GM18498 (cell line): ENCODE data around the gene ACKR3.

Source experiments
- ATAC-seq: cut with Tn5 transposase; IDR thresholded peaks from one replicate; pipeline ENCODE4 v1.9.1; 2021; ENCODE audit warnings: mild to moderate bottlenecking, moderate library complexity; ENCODE audit not compliant: unreplicated experiment

Gene ACKR3

DNA sequence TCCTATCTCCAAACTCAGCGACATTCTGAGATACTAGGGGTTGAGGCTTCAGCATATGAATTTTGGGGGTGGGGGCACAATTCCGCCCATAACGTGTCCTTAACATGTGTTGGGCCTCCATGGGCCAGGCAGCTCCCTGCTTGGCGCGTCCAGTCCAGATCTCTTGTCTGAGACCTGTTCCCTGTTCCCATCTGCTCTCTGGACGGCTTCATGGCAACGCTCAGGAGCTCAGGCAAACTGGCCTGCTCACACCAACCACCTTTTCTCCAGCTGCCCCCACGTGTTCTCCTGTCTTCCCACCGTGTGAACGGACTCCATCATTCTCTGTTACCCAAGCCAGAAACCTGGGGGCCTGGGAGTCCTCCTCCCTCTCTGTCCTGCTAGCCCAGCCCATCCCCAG is 36.4 kb downstream of the ACKR3 start:
- ATAC-seq = no peak

DNA sequence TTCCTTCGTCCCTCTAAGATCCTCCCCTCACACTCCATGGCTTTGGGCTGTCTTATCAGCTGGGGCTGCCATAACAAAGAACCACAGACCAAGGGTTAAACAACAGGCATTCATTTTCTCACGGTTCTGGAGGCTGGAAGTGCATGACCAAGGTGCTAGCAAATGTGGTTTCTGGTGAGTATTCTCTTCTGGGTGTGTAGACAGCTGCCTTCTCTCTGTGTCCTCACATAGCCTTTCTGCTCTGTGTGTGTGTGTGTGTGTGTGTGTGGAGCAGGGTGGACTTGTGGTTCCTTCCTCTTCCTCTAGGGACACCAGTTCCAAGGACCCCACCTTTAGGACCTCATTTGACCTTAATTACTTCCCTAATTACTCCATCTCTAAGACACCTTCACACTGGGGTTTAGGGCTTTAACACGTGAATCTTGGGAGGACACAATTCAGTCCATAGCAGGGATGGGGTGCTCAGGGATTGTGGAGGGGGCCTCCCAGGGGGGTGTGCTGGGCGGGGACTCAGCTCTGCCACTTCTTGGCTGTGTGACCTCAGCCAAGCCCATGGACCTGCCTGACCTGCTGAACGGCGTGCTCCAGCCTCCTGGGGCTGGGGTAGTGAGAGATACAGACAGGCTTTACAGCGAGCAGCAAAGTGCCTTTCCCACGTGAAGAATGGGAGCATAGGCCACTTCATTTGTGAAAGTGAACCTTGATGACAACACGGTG is 38.0 kb downstream of the ACKR3 start:
- ATAC-seq = no peak

DNA sequence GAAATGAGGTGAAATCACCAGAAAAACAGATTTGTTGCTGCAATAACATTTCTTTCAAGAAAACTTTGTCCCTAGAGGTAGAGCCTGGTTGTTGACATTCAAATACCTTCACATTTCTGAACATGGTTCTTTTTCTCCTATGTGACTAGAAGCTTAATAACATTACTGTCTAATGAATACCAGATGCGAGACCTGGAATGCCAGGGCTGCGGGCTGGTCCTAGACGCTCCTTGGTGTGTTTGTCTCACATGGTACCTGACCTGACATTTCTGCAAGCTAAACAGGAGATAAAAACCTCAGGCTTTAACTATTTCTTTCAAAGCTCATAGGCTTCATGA is 38.5 kb downstream of the ACKR3 start:
- no peak for ATAC-seq

DNA sequence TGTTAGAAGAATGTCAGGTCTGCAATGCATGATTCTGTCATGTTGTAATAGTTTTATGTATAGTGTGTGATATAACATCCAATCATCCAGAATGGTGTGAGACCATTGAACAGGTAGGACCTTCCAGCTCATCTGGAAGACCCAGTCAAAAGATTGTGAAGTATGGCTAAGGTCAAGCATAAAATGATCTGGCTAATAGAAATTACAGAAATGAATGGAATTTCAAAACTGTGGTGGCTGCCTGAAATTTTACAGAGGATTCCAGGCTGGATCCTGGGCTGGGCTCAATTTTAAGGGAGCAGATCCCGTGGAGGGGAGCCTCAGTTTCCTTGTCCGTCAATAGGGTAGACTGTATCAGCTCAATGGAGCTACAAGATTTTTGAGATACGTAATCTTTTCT is 39.1 kb downstream of the ACKR3 start:
- ATAC-seq = no peak

DNA sequence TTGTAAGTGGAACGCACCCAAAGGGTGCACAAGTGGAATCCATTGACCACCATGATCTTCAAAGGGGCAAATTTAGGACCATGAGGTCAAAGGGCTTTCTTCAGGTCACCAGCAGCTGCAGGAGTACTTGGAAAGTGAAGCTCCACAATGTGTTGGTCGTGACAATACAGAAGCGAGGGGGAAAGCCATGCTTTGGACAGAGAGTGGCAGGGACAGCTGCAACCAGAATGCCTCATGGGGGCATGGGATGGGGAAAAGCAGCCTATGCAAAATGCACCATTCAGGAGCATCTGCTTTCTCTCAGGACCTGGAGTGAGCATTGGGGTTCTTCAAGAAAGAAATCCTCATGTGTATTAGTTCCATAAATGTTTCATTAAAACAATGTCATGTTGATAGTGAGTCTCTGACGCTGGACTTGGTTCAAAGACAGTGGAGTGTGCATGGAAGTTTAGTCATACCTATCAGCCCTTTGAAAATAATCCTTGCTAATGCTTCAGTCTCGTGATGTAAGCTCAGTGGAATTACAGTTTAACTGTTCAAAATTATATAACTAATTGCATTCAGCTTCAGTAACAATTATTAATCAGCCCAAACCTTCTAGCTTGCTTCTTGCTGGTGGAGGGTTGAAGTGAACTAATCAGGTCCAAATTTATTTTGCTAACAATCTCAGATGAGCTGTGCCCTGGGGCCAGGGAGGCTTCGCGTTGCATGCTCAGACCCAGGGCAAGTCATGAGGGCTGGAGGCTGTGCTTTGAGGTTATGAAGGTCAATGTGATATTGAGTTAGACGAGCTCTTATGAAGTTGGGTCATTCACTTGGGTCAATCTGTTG is 41.6 kb downstream of the ACKR3 start:
- no peak for ATAC-seq

DNA sequence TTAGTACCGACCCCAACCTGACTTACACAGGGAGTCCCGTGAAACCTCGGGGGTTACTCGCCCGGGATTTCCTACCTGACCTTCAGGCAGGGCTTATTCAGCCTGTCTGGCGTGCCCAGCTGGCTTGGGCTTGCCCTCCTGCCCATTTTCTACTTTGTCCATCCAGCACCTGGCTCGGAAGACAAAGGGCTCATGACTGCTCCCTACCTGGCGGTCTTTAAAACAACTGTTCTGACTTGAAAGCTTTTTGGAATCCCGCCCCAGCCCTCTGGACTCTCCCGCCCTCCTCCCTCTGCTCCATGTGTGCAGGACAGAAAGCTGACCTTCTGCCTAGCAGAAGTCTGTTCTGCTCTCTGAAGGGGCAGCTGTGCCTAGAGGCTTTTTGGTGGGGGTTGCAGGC is 43.1 kb downstream of the ACKR3 start:
- no peak for ATAC-seq

DNA sequence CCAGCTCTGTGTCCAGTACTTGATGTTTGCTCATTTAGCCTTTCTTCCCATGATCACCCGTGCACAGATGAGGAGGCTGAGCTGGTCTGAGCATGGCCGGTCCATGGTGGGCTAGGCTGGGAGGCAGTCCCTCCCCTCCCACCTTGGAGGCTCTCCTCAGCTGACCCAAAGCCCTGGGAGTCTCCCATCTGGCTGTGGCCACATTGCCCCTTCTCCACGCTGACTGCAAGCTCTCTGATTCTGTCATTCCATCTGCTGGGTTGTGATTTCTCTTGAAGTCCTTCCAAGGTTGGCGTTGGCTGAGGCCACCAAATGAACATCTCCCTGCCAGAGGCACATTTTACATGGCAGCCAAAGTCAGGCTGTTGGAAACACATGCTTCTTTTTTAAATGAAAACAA is 44.0 kb downstream of the ACKR3 start:
- no peak for ATAC-seq

DNA sequence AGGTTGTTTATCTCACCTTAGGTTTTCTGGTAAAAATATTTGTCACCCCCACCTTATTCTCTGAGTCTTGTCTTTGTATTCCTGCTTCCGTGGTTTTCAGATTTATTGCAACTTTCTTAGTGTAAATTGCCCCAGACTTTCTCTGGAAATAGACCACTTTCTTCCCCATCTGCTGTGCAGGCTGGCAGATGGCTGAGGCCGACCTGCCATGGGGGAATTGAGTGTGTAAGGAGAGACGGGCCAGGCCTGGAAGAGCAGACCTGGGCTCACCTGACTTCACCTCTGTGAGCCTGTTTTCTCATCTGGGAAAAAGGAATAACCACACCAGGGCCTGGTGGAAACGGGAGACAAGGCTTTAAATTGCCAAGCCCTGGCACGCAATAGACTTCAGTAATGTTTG is 44.9 kb downstream of the ACKR3 start:
- ATAC-seq = no peak

DNA sequence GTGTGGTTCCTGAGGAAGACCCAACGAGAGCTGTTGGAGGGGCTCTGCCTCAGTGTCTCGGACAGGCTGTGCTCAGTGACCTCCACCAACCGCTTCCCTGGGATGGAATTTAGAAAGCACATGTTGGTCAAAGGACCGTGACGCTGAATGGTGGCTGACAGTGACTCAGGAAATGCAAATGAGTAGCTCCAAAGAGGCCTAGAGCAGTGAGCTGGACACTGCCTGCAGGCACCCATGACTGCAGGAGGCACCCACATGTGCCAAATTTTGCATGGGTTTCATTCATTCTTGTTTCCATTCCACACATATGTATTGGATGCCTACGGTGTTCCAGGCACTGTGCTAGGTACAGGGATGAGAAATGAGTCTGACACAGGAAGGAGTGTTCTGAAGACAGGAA is 46.4 kb downstream of the ACKR3 start:
- ATAC-seq = no peak

DNA sequence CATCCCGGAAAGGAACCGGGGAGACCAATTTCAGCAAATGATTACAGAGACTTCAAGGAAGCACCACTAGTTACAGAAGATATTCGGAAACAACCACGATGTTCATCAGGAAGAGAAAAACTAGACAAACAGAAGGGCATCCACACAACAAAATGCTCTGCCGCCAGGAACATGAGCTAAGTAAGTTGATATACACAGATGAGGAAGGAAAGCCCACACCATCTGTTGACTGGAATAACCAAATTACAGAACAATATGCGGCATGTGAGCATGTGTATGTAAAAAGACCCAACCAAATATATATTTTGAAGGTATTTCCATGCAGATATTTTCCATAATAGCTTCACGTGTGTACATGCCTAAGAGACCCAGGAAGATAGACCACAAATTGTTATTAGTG is 47.0 kb downstream of the ACKR3 start:
- ATAC-seq = no peak

DNA sequence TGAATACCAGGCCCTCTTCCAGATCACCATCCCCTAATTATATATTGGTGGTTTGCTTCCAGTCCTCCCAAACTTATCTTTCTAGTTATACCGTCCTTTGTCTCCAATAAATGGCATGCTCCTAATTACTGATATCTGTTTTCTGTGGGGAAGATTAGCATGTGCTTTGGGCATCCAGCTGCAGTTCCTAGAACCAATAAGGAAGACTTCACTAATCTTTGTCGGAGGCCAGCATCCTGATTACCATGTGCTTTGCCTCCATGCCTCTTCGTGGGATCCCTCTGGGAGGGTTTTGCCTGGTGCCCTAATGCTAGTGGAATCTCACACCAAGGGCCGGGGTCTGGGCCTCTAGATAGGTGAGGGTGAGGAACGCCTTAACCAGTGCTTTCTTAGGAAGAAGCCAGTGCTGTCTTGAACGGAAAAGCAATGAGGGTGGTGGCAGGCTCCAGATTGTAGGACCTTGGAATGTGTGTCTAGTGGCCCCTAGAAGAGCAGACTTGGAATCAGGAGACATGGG is 47.7 kb downstream of the ACKR3 start:
- ATAC-seq = no peak

DNA sequence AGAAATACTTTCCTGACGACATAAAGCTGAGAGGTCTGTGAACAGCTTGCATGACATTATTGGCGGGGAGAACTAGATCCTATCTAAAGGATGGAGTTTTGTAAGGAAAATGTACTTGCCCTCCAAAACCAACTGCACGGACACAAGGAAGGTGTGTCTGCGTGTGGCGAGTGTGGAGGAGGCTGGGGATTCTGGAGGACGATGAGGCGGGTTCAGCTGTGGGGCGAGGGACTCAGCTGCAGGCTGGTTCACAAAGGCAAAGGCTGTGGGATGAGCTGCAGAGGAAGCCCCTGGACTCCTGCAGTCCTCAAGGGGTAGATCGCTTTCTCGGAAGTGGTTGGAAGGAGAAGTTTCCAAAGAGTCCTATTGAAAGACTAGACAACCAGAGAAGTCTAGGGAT is 48.2 kb downstream of the ACKR3 start:
- no peak for ATAC-seq

DNA sequence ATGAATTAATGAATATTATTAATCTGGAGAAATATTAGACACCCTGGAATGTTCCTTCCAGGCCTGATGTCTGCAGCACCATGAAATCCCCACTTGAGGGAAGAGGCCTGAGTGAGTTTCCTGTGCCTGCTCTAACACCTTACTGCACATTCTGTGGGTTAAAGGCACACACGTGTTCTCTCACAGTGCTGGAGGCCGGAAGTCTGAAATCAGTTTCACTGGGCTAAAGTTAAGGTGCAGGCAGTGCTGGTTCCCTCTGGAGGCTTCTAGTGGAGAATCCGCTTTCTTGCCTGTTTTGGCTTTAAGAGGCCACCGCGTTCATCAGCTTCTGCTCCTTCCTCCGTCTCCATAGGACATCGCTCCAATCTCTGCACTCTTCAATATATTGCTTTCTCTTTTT is 48.7 kb downstream of the ACKR3 start:
- no peak for ATAC-seq

DNA sequence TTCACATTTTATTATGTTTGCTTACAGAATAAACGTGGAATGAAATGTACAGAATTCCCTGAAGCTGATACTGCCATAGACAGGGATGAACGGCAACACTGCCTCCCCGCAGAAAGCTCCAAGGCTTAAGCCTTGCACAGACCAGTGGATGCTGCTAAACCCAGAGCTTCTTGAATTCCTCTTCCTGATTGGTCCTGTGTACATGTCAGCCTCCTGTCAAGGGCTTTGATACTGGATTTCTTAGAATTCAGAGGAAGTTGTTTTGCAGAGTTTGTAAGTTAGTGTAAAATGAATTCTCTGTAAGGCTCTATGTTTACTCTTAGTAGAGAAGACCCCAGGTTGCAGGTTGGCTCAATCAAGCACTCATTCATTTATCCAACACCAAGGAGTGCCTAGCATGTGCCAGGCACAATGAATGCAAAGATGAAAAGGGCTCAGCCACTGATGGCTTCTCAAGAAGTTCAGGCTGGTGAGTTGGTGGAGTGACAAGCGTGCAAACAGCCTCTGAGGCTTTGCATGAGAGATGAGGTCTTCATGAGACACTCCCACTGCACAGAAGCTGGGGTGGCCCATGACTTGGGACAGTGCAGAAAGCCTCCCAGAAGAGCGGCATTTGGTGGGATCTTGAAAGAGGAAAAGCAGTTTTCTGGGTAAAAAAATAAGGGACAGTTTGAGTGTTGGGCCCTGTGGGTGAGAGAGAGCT is 50.4 kb downstream of the ACKR3 start:
- no peak for ATAC-seq

DNA sequence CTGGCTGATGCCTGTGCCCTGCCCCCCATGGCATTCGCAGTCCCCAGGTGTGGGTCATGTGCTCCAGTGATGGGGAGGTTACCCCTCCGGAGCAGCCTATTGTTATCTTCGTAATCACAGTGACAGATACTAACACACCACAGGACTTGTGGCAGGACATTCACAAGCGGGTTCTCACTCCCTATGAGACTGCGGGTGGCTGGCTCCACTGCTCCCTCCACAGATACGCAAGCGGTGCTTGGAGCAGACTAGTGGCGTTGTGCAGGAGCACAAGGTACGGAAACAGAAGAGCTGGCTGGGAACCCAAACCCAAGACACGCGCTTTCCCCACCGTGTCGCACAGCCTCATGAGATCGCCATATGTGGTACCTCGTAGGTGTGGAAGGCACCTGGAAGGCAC is 52.2 kb downstream of the ACKR3 start:
- ATAC-seq = no peak

DNA sequence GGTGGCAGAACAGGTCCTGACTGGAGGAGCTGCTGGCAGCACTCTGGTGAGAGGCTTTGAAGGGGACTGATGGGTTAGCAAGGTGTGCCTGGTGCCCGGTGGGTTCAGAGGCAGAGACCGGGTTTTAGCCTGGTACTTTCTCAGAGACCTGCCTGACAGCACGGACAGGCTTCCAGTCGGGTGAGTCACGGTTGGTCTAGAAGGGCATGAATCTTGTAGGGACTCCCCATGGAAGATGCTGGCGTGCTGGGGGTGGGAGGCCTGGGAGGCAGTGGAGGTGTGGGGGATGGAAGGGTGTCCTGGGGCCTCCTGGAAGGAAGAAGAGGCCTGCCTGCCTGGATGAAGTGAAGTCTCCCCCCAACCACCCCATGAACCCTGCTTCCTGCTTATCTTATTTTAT is 52.6 kb downstream of the ACKR3 start:
- ATAC-seq = no peak

DNA sequence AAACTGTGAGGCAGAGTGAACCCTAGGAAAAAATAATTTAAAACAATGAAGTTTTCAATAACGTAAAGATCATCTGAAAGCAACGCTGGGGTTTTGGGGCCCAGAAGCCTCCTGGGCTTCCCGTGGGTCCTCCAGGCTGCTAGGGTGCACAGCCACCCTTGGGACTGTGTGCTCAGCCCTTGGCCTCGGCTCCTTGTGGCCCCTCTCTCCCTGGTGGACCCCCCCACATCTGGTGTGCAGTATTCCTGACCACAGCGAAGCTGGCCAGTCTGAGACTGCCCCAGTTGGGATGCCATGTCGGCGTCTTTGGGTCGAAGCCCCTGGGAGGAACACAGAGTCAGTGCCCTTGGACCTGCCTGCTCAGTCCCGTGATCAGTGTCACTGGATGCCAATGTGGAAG is 53.0 kb downstream of the ACKR3 start:
- no peak for ATAC-seq

DNA sequence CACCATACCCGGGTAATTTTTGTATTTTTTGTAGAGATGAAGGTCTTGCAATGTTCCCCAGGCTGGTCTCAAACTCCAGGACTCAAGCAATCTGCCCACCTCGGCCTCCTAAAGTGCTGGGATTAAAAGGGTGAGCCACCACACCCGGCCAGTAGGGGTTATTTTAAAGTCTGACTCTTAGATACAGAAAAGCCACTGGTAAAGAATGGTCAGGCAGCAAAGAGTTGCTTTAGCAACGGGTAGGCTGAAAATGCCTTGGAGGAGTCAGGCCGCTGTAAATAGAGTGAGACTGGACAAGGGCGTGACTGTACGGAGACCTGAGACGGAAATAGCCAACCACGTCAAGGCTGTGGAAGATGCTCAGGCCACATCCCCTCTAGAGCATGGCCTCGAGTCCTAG is 54.2 kb downstream of the ACKR3 start:
- no peak for ATAC-seq

DNA sequence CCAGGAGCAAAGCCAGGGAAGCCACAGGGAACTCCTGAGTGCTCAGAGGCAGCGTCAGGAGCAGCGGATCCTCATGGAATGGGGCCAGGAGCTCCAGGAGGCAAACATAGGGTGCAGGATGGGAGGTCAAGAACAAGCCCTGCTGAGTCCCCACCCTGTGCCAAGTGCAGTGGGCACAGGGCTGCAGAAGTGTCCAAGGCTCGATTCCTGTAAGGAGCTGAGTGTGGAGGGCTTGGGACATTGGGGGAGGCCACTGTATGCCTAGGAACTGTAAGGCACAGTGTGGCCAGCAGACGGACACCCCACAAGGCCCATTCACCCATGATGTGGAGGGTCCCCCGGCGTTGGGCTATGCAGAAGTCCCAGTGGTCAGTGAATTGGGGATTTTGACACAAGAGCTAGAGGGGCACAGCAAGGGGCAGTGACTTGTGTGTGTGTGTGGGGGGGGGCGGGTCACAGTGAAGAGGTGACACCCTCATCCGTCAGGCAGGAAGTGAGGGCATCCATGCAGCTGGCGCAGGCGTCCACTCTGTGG is 55.6 kb downstream of the ACKR3 start:
- ATAC-seq = no peak

DNA sequence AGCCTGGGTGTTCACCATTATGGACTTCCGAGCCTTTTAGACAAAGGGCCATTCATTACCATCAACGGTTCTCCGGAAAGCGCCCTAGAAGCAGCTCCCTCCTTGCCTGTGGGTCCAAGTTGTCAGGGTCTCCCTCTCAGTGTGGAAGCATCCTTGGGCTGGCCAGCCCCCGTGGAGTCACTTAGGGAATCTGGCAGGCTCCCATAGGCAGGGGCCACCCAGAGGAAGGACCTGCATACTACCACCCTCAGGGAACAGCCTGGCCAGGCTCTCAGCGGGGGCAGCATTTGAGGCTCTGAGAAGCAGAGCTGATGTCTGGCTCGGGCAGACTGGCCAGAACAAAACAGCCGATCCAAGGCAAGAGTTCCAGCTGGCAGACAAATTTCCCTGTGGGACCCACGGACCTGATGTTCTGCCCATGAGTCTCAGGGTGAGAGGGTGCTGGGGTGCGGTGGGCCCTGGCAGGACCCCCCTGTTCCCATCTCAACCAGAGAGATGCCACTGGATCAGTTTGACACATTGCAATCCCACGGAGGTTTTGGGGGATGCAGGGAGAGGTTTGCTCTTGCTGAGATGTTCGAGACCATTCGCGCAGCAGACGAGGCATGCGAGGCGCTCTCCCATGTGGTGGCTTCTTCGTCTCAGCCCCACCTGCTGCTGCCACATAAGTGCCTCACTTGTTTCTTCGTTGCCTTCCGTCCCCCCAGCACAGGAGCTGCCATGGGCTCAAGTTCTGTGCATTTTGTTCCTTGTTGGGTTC is 56.9 kb downstream of the ACKR3 start:
- no peak for ATAC-seq

DNA sequence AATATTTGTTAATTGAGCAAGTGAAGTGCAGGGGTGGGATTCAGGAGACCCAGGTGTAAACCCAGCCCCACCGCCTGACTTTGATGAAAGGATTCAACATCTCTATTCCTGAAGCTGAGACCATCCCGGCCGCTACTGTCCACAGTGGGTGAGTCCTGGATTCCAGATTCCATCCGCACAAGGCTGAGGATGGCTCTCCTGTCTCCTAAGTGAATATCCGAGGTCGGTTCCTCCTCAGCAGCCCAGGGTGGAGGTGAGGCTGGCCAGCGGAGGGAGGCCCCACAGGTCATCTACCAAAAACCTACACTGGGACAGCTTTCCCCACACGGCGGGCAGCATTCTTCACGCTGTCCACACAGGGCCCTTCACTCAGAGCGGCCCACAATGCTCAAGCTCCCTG is 57.6 kb downstream of the ACKR3 start:
- ATAC-seq = no peak
